HG02840 (cell line): Measurements from ENCODE around the gene DDX1.

Experiments used
- ATAC-seq: cut with Tn5 transposase; IDR thresholded peaks from one replicate; pipeline ENCODE4 v1.9.1; 2021; ENCODE audit warnings: mild to moderate bottlenecking, moderate library complexity, moderate number of reproducible peaks; ENCODE audit not compliant: unreplicated experiment, low FRiP score

The DDX1 gene

GRCh38 chr2:15656090-15656489 is 64.4 kb downstream of the DDX1 start:
- ATAC-seq, result no peak

GRCh38 chr2:15657759-15658158 is 66.1 kb downstream of the DDX1 start:
- no peak for ATAC-seq

GRCh38 chr2:15658911-15659310 is 67.2 kb downstream of the DDX1 start:
- ATAC-seq, result no peak

- ATAC-seq, result no peak
These were observed 69.0 kb downstream of the DDX1 start for GRCh38 chr2:15660491-15661294.

- no peak for ATAC-seq
These were observed 69.6 kb downstream of the DDX1 start for GRCh38 chr2:15661295-15661569.

GRCh38 chr2:15662026-15662425 is 70.4 kb downstream of the DDX1 start:
- ATAC-seq, result no peak

- no peak for ATAC-seq
These were observed 70.9 kb downstream of the DDX1 start for GRCh38 chr2:15662579-15662978.

GRCh38 chr2:15663802-15664201 is 72.1 kb downstream of the DDX1 start:
- no peak for ATAC-seq

GRCh38 chr2:15664273-15665066 is 72.8 kb downstream of the DDX1 start:
- no peak for ATAC-seq

- ATAC-seq, result no peak
These were observed 73.6 kb downstream of the DDX1 start for GRCh38 chr2:15665067-15665942.

- ATAC-seq, result no peak
These were observed 74.3 kb downstream of the DDX1 start for GRCh38 chr2:15665943-15666460.

GRCh38 chr2:15666861-15667808 is 75.5 kb downstream of the DDX1 start:
- ATAC-seq, result no peak

GRCh38 chr2:15667809-15668556 is 76.3 kb downstream of the DDX1 start:
- no peak for ATAC-seq

GRCh38 chr2:15668611-15669305 is 77.1 kb downstream of the DDX1 start:
- ATAC-seq, result no peak

GRCh38 chr2:15669375-15669910 is 77.8 kb downstream of the DDX1 start:
- no peak for ATAC-seq

GRCh38 chr2:15670469-15670868 is 78.8 kb downstream of the DDX1 start:
- no peak for ATAC-seq

- no peak for ATAC-seq
These were observed 79.3 kb downstream of the DDX1 start for GRCh38 chr2:15670981-15671380.

- ATAC-seq, result no peak
These were observed 79.7 kb downstream of the DDX1 start for GRCh38 chr2:15671409-15671808.
